ENCODE results near the gene SEC23IP.

GRCh38 chr10:119903946-119904666, 11.6 kb downstream of the SEC23IP start:
- TF ChIP-seq CTCF (IDR thresholded peaks at IDR 0.05) = no peak
- no peak for TF ChIP-seq POLR2A (IDR thresholded peaks at IDR 0.05)

Measured in Peyer's patch (tissue), 4 donors.